Transverse colon (tissue), 4 donors: ENCODE data around the gene OBSCN.

Experiments
- EP300 ChIP-seq: sonication (generic); formaldehyde crosslinking; IDR thresholded peaks from one replicate; pipeline ENCODE4 v1.6.1; 2017; ENCODE audit warnings: antibody characterized with exemption, low read depth
- POLR2A ChIP-seq: fragments of 450-650 bp; IDR thresholded peaks from one replicate; pipeline ENCODE4 v1.6.1; 2016; ENCODE audit warnings: antibody characterized with exemption, mild to moderate bottlenecking, moderate library complexity
- POLR2AphosphoS5 ChIP-seq, 3 donors: sonication (generic); formaldehyde crosslinking; IDR thresholded peaks; one replicate each; pipeline ENCODE4 v1.6.1; 2016; ENCODE audit warnings: antibody characterized with exemption in 3 of 3
- TF ChIP-seq, protein P1 (sequence below), 5 experiments: fragments of 200-600 bp in 3 of 5; fragments of 450-650 bp in 2 of 5; sonication (generic) in 3 of 5; IDR thresholded peaks; 1 replicate in 2 of 5; 2 replicates in 3 of 5; pipeline ENCODE4 v1.5.1; 2016 to 2017; ENCODE audit warnings: antibody characterized with exemption in 5 of 5, inconsistent platforms in 3 of 5, mild to moderate bottlenecking in 2 of 5, moderate library complexity in 1 of 5

DNA sequence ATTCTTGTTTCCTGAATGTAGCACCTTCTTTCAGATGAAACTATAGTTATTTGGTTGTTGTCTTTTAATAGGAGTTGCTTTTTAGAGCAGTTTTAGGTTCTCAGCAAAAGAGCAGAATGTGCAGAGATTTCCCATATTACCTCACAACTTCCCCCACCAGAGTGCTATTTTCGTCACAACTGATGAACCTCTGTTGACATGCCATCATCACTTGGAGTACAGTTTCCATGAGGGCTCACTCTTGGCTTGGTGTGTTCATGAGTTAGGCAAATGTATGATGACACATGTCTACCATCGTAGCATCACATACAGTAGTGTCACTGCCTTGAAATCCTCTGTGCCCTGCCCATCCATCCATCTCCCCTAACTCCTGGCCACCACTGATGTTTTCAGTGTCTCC, 38.5 kb upstream of the OBSCN start:
- TF ChIP-seq POLR2A (no peak), EP300 (no peak), POLR2AphosphoS5 (IDR thresholded peaks at IDR 0.05) (no peak)
- TF ChIP-seq, protein P1, sequence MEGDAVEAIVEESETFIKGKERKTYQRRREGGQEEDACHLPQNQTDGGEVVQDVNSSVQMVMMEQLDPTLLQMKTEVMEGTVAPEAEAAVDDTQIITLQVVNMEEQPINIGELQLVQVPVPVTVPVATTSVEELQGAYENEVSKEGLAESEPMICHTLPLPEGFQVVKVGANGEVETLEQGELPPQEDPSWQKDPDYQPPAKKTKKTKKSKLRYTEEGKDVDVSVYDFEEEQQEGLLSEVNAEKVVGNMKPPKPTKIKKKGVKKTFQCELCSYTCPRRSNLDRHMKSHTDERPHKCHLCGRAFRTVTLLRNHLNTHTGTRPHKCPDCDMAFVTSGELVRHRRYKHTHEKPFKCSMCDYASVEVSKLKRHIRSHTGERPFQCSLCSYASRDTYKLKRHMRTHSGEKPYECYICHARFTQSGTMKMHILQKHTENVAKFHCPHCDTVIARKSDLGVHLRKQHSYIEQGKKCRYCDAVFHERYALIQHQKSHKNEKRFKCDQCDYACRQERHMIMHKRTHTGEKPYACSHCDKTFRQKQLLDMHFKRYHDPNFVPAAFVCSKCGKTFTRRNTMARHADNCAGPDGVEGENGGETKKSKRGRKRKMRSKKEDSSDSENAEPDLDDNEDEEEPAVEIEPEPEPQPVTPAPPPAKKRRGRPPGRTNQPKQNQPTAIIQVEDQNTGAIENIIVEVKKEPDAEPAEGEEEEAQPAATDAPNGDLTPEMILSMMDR (IDR thresholded peaks at IDR 0.05): no peak
